HCT116 (cell line): ENCODE measurements around the gene KPNA4.

ENCODE experiments used
- CEBPB ChIP-seq: IDR thresholded peaks from 2 replicates; pipeline ENCODE4 v1.6.1; 2012; ENCODE audit warnings: low read depth
- CTCF ChIP-seq, 3 experiments: fragments of 200-600 bp in 1 of 3; sonication (generic) in 1 of 3; IDR thresholded peaks in 2 of 3; conservative IDR thresholded peaks in 1 of 3; 2 replicates each; pipeline ENCODE4 v1.5.1; 2012 to 2017; ENCODE audit warnings: low read depth in 2 of 3, low read length in 2 of 3, antibody characterized with exemption in 1 of 3, borderline replicate concordance in 1 of 3, control low read depth in 1 of 3, mild to moderate bottlenecking in 1 of 3, mixed read lengths in 1 of 3, mixed run types in 1 of 3, moderate library complexity in 1 of 3; ENCODE audit not compliant: insufficient read depth in 1 of 3
- EGR1 ChIP-seq: IDR thresholded peaks from 2 replicates; pipeline ENCODE4 v1.6.1; 2012; ENCODE audit warnings: low read depth
- JUND ChIP-seq: IDR thresholded peaks from 2 replicates; pipeline ENCODE4 v1.6.1; 2012
- POLR2A ChIP-seq: IDR thresholded peaks from 2 replicates; pipeline ENCODE4 v1.7.0; 2011; ENCODE audit warnings: borderline replicate concordance; ENCODE audit not compliant: insufficient read depth, insufficient read length; ENCODE audit errors: extremely low read depth
- POLR2AphosphoS5 ChIP-seq: IDR thresholded peaks from 2 replicates; pipeline ENCODE4 v1.6.1; 2011; ENCODE audit warnings: mild to moderate bottlenecking, low read depth, low read length, moderate library complexity
- RAD21 ChIP-seq: IDR thresholded peaks from 2 replicates; pipeline ENCODE4 v1.6.1; 2012; ENCODE audit warnings: low read depth, mild to moderate bottlenecking
- SRF ChIP-seq: IDR thresholded peaks from 2 replicates; pipeline ENCODE4 v1.6.1; 2012; ENCODE audit warnings: low read depth
- TF ChIP-seq, protein P1 (sequence below): IDR thresholded peaks from 2 replicates; pipeline ENCODE4 v1.6.1; 2012
- TF ChIP-seq, protein P2 (sequence below): IDR thresholded peaks from 2 replicates; pipeline ENCODE4 v1.6.1; 2012; ENCODE audit warnings: low read depth

DNA sequence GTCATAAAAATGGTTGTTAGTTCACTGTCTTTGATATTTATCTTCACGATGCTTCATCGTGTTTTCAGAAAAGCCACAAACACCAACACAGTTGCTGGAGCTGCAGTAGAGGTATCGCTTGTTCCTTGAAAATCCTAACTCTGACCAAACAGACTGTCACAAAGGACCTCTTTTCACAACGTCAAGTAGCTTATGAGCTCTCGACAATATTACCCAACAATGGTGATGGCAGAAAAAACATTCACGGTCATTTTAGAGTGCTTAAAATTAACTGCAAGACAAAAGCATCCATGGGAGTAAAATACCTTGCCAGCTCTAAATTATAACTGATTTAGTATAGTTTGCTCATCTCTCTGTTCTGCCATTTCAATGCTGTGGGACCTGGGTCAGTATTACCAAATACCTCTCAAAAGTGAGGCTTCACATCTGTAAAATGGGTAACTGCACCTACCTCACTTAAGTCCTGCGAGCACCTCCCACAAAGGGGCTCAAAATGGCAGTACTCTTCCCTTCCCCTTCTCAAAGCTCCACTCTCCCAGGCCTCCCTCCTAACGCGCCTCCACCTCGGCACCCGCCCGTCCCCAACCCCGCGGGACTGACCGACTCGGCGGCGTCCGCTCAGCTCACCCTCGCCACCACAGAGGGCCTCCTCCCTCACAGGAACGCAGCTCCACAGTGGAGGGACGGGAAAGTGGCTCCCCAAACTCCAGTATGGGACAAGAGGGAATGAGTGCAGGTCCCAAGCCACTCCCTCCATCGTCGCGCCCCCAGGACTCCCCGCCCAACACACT lies 116.3 kb downstream of the KPNA4 start:
- no peak for TF ChIP-seq CTCF (IDR thresholded peaks at IDR 0.05 in 2 of 3, conservative IDR thresholded peaks at IDR 0.05 in 1 of 3; ENCODE audit: borderline replicate concordance in 1 of 3, insufficient read depth in 1 of 3, low read depth in 2 of 3, low read length in 2 of 3)
- no peak for TF ChIP-seq JUND
- no peak for TF ChIP-seq POLR2A
- TF ChIP-seq RAD21, result no peak
- no peak for TF ChIP-seq CEBPB
- TF ChIP-seq EGR1, result no peak
- TF ChIP-seq POLR2AphosphoS5, result no peak
- TF ChIP-seq, protein P1, sequence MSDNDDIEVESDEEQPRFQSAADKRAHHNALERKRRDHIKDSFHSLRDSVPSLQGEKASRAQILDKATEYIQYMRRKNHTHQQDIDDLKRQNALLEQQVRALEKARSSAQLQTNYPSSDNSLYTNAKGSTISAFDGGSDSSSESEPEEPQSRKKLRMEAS, result no peak
- TF ChIP-seq, protein P2, sequence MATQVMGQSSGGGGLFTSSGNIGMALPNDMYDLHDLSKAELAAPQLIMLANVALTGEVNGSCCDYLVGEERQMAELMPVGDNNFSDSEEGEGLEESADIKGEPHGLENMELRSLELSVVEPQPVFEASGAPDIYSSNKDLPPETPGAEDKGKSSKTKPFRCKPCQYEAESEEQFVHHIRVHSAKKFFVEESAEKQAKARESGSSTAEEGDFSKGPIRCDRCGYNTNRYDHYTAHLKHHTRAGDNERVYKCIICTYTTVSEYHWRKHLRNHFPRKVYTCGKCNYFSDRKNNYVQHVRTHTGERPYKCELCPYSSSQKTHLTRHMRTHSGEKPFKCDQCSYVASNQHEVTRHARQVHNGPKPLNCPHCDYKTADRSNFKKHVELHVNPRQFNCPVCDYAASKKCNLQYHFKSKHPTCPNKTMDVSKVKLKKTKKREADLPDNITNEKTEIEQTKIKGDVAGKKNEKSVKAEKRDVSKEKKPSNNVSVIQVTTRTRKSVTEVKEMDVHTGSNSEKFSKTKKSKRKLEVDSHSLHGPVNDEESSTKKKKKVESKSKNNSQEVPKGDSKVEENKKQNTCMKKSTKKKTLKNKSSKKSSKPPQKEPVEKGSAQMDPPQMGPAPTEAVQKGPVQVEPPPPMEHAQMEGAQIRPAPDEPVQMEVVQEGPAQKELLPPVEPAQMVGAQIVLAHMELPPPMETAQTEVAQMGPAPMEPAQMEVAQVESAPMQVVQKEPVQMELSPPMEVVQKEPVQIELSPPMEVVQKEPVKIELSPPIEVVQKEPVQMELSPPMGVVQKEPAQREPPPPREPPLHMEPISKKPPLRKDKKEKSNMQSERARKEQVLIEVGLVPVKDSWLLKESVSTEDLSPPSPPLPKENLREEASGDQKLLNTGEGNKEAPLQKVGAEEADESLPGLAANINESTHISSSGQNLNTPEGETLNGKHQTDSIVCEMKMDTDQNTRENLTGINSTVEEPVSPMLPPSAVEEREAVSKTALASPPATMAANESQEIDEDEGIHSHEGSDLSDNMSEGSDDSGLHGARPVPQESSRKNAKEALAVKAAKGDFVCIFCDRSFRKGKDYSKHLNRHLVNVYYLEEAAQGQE, result no peak
- no peak for TF ChIP-seq SRF
